ENCODE measurements around the gene OR4B1.
"Not testable (repeated sequence)": the region's sequence is repeated elsewhere in the genome, so short reads cannot be mapped to it uniquely, and the experiment has no call there.

OR4B1 gene, protein sequence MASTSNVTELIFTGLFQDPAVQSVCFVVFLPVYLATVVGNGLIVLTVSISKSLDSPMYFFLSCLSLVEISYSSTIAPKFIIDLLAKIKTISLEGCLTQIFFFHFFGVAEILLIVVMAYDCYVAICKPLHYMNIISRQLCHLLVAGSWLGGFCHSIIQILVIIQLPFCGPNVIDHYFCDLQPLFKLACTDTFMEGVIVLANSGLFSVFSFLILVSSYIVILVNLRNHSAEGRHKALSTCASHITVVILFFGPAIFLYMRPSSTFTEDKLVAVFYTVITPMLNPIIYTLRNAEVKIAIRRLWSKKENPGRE

DNA sequence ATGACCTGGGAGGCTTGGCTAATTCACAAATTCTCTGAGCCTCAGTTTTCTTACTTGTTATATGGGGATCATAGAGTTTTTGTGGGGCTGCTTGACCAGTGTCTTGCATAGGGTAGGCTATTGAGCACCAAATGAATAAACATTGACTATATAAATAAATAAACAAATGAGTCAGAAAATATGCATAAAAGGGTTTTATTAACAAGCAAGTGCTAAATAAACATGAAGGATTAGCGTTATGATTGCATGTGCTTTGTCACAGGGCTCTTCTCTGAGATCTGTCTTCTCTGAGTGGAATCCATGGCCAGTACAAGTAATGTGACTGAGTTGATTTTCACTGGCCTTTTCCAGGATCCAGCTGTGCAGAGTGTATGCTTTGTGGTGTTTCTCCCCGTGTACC, at the start of gene OR4B1:
OR4B1 (plus strand) TSS at position 301 of the 400 bp plus-strand sequence; CDS start at position 301, 0 bp downstream.
- DNase-seq (ENCODE audit: extremely low read depth in 1 of 2, low read depth in 1 of 2): no peak

DNA sequence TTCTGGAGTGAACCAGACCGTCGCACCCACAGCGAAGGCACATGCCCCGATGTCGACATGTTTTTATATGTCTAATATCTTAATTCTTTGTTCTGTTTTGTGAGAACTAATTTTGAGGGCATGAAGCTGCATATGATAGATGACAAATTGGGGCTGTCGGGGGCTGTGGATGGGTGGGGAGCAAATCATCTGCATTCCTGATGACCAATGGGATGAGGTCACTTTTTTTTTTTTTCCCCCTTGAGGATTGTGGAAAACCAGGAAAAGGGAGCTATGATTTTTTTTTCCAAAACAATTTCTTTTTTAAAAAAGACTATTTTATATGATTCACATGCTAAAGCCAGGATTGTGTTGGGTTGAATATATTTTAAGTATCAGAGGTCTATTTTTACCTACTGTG, 49.2 kb upstream of the OR4B1 start:
- DNase-seq (ENCODE audit: extremely low read depth in 1 of 2, low read depth in 1 of 2): no peak

DNA sequence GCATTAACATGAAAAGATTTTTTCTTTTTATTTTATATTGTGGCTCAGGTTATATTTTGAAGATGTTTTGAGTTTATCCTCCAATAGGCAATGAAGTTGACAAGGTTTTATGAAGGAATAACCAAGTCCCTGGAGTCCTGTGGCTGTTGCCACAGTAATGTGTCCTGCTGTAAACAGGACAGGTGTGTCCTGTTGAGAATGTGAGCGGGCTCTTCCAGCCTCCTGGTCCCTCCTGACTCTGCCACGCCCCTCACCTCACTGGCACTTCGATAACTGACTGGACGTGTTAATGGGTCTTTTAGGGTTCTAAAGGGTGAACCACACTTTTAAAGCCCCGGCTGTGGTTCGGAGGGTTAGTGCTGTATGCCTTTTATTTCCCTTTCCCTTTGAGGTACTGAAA, 47.8 kb upstream of the OR4B1 start:
- no peak for DNase-seq (ENCODE audit: extremely low read depth in 1 of 2, low read depth in 1 of 2)

DNA sequence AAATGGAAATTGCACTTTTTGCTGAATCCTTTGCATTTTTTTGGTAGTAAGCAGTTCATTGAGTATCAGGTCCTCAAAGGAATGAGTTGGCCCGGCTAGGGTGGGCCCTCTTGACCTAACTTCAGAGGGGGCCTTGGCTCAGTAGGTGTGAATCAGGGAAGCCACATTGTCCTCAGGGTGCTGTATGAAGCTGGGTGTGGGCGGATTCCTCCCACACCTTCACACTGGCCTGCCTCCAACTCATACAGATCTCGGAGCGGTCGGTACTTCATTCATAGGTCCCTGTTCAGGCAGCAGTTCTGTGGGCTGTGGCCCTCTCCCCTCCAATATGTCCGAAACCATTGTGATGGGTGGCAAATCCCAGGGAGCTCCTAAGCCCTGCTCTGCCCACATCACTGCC, 47.4 kb upstream of the OR4B1 start:
- no peak for DNase-seq (ENCODE audit: extremely low read depth in 1 of 2, low read depth in 1 of 2)

DNA sequence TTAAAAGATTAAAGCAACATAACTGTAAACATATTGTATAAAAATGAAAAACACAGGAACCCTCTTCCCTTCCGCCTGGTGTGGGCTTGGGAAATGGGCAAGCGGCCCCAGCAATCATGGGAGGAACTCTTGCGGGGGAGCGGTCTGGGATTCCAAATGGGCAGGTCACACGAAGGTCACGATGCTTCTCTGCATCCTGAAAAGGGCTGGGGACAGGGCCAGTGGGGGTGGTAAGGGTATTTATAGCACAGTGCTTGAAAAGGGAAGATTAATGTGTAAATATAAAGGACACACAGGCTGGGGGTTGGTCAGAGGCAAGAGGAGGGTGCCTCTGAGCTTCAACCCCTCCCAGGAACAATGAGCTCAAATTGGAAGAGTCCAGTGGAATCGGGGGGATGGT, 46.9 kb upstream of the OR4B1 start:
- DNase-seq (ENCODE audit: extremely low read depth in 1 of 2, low read depth in 1 of 2): no peak

DNA sequence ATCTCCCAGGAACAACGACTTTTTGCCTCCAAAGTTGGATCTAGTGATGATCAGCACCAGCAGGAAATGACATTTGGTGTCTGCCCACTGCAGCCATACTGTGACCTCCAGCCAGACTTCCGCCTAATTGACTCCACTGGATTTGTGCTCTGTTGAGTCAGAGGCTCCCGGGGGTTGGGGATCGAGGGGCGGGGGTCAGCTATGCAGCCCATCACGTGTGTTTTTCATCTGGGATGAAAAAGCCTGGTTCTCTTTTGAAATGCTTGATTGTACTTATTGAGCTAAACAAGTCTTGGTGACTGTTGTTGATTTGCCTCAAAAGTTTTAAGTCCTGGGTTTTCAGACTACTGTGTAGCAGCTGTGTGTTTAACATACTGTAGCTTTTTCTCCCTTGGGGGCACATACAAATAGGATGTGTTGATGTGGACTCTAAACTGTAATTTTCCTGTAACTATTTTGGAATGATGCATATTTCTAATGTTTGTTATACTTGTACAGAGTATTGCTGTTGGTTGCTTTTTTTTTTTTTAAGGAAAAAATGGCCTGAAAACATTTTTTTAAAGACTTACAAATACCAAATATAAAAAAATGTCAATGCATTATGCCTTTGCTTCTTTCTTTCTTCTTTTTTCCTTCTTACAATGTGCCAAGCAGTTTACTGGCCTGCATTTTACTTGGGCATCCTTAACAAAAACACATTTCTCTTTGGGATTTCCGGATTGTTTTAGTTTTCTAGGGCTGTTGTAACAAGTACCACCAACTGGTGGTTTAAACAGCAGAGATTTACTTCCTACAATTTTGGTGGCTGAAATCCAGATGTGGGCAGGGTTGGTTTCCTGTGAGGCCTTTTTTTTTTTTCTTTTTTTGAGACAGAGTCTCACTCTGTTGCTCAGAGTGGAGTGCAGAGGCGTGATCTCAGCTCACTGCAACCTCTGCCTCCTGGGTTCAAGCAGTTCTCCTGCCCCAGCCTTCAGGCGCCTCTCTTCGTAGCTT, 46.1 kb upstream of the OR4B1 start:
- no peak for DNase-seq (ENCODE audit: extremely low read depth in 1 of 2, low read depth in 1 of 2)

DNA sequence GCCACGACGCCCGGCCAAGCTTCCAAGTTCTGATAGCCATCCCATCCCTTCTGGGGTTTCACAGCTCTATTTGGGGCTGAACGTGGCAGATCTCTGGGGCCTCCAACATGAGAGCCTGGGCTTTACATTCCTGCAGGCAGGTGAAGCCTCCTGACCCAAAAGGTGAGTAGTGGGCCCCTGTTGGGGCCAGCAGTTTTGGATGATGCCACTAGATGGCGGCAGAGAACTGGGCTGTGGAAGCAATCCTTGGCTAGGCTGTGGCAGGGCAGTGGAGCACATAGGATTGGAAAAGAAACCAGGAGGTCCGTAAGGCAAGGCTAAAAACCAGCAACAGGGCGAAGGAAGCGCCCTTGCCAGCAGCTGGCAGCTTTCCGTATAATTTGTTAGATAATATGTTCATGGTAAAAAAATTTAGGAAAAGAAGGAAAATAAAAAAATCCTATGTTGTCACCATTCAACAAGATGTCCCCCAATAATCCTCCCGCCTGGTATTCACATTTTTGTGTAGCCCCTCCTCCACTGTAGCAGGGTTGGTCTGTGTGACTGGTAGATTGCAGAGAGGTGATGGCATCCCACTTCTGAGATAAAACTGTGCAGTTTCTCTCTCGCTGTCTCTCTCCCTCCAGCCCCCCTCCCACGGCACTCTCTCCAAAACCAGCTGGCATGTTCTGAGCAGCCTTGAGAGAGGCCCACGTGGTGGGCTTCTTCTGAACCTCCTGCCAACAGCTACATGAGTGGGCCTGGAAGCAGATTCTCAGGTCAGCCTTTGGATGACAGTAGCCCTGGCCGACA, 43.6 kb upstream of the OR4B1 start:
- DNase-seq (ENCODE audit: extremely low read depth in 1 of 2, low read depth in 1 of 2): peak in 1 of 2 donors; percentile 41

DNA sequence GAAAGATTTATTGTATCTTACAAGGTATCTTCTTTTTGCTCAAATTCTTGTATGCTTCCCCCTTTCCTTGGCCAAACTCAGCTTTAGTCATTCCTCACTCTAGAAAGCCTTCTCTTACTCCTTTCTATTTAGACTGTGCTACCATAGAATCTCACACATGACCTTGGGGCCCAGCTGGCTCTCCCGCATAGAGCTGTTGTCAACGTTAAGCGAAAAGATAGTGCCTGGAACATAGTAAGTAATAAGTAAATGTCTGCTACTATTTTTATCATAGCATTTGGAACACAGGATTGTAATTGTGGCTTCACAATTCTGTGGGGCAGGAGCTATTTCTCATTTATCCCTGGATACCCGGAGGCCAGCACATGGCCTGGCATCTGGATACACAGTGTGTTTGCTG, 38.9 kb upstream of the OR4B1 start:
- DNase-seq (ENCODE audit: extremely low read depth in 1 of 2, low read depth in 1 of 2): no peak

DNA sequence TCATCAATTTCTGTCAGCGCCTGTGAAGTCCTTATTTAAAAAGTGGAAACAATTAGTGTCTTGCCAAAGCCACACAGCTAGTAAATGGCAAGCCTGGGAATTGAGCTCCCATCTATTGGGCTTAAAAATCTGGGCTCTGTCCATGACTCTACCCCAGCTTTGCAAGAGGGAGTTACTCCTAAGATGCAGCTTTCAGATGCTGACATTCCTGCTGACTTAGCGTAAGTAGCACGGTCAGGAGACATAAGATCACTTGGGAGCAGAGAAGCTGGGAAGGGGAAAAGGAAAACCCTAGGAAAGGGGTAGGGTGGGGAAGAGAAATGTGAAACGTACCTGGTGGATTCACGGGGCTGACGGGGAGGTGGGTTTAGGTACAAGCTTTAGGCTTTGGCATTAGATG, 36.0 kb upstream of the OR4B1 start:
- no peak for DNase-seq (ENCODE audit: extremely low read depth in 1 of 2, low read depth in 1 of 2)

DNA sequence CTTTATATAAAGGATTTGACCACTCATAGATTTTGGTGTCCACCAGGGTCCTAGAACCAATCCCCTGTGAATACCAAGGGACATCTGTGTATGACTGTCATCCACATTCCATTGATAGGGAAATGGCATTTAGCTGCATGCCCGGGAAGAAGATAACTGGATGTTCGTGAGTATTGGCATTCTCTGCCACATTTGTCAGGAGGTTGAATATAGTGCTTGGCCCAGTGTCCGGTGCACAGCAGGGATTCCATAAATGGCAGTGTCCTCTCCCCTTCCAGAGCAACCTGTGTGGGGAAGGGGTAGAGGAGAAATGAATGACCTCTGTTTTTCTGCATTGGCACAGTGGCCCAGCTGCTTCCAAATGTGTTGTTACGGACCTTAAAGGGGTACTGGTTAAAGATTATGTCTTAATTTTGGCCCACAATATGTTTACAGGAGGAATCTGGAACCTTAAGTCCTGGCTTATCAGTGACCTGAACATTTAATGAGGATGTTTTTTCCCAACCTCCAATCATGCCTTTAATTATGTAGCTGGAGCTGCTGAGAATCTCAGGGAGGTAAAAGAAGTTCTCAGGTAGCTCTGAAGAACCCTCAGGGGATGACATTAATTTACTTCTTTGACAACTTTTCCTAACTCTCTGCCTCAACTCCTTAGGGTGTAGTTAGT, 33.6 kb upstream of the OR4B1 start:
- no peak for DNase-seq (ENCODE audit: extremely low read depth in 1 of 2, low read depth in 1 of 2)

DNA sequence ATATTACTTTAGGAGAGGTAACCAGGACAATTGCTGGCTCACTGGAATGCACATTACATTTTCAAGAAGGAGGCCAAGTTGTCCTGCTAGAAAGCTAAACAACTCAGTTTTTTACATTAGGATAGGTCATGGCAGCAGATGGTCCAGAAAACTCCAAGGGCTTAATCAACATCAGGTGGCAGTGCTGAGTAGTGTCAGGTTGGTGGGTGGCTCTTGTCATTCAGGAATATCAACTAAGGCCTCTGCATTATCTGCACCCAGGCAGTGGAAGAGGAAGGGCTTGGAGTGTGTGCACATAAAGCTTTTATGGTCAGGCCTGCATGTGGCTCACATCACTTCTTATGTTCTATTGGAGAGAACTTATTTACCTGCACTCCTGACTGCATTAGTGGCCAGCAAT, 32.2 kb upstream of the OR4B1 start:
- no peak for DNase-seq (ENCODE audit: extremely low read depth in 1 of 2, low read depth in 1 of 2)

DNA sequence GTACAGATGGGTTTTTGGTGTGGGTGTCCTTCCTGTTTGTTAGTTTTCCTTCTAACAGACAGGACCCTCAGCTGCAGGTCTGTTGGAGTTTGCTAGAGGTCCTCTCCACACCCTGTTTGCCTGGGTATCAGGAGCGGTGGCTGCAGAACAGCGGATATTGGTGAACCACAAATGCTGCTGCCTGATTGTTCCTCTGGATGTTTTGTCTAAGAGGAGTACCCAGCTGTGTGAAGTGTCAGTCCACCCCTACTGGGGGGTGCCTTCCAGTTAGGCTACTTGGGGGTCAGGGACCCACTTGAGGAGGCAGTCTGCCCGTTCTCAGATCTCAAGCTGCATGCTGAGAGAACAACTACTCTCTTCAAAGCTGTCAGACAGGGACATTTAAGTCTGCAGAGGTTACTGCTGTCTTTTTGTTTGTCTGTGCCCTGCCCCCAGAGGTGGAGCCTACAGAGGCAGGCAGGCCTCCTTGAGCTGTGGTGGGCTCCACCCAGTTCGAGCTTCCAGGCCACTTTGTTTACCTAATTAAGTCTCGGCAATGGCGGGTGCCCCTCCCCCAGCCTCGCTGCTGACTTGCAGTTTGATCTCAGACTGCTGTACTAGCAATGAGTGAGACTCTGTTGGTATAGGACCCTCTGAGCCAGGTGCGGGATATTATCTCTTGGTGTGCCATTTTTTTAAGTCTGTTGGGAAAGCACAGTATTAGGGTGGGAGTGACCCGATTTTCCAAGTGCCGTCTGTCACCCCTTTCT, 25.5 kb upstream of the OR4B1 start:
- DNase-seq (ENCODE audit: extremely low read depth in 1 of 2, low read depth in 1 of 2): peak in 1 of 2 donors; percentile 7

DNA sequence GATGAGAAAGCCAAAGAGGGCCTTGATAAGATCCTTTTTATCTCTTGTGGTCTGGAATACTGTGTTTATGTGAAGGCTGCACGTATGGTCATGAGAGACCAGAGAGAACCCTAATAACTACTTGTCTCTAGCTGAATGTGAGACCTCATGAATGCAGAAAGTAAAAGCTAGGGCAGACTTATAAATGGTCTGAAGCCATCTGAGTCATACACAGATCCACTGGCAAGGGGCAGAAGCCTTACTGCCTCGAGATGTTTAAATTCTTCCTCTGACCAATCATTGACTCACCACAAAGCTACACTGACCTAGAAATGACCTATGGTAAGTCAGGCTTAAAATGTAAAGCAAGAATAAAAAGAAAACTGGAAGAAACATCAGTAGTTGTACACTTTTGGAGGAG, 22.7 kb upstream of the OR4B1 start:
- no peak for DNase-seq (ENCODE audit: extremely low read depth in 1 of 2, low read depth in 1 of 2)

DNA sequence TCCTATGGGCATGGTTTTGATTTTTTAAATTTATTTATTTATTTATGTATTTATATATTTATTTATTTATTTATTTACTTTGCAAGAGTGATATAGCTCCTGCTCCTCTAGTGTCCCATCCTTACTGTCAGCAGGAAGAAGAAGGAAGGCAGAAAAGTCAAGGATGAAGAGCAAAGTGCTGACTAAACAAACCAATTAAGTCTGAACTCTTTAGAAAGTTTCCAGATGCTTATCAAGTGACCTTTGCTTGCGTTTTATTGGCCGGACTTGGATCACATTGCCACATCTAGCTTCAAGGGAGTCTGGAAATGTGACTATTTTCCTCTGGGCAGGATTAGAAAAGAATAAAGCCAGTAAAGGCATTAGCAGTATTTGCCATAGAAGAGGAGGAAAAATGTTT, 8.7 kb upstream of the OR4B1 start:
- DNase-seq (ENCODE audit: extremely low read depth in 1 of 2, low read depth in 1 of 2): no peak

DNA sequence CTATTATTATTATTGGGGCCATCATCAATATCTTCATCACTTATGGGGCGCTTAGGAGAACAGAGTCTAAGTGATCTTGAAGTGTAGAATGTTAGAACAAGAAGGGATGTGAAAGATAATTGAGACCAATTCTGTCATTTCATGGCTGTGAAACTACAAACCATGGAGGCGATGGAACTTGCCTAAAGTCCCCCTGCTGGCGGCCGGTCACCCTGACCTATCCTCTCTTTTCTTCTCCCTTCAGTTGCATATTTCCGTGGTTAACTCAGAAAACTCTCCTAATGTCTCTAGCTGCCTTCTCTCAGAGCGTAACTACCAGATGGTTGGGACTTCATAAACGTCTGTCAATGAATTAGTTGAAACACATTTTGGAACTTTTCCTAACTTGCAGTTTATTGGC, 6.6 kb upstream of the OR4B1 start:
- no peak for DNase-seq (ENCODE audit: extremely low read depth in 1 of 2, low read depth in 1 of 2)

DNA sequence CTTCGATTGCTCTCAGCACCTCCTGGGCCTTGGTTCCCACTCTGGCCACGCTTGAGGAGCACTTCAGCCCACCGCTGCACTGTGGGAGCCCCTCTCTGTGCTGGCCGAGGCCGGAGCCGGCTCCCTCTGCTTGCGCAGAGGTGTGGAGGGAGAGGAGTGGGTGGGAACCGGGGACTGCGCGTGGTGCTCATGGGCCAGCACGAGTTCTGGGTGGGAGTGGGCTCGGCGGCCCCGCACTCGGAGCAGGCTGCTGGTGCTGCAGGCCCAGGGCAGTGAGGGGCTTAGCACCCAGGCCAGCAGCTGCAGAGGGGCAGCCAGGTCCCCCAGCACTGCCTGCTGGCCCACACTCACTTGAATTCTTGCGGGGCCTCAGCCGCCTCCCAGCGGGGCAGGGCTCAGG, 12.2 kb downstream of the OR4B1 start:
- DNase-seq (ENCODE audit: extremely low read depth in 1 of 2, low read depth in 1 of 2): no peak

DNA sequence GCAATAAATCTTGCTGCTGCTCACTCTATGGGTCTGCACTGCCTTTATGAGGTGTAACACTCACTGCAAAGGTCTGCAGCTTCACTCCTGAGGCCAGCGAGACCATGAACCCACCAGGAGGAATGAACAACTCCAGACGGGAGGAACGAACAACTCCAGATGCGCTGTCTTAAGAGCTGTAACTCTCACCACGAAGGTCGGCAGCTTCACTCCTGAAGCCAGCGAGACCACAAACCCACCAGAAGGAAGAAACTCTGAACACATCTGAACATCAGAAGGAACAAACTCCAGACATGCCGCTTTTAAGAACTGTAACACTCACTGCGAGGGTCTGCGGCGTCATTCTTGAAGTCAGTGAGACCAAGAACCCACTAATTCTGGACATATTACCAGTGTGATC, 13.4 kb downstream of the OR4B1 start:
- DNase-seq (ENCODE audit: extremely low read depth in 1 of 2, low read depth in 1 of 2): not testable (repeated sequence)

DNA sequence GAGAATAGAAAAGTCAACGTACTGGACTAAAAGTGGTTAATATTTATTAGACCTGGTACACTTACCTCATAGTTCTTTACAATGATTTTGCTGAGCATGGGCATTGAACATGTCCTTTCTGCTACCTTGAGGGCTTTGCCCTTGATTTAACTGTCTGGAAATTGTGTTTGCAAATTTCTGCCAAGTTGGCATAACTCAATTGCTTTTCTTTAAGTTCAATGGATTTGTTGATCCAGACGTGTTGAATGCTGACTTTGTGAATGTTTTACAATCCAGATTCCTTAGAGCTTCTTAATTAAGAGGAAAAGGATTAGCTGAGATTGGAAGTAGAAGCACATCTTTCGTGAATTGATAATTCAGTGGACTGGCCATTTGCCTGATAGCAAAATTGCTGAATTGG, 21.1 kb downstream of the OR4B1 start:
- no peak for DNase-seq (ENCODE audit: extremely low read depth in 1 of 2, low read depth in 1 of 2)

DNA sequence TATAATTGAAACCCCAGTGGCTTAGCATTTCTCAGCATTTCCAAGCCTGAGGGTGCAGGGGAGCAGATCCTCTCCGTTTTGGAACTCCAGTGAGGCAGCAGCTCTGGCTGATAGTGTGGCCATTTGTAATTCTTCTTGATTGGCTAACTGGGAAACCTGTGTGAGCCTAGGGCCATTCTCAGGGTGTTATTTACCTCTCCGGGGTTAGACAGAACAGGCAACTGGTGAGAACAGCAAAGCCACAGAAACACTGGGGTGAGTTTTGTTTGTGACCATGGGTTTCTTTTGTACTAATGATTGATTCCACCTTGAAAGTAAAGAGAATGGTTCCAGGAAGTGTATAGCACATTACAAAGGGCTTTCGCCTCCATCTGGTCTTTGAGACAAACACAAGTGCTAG, 25.9 kb downstream of the OR4B1 start:
- no peak for DNase-seq (ENCODE audit: extremely low read depth in 1 of 2, low read depth in 1 of 2)

DNA sequence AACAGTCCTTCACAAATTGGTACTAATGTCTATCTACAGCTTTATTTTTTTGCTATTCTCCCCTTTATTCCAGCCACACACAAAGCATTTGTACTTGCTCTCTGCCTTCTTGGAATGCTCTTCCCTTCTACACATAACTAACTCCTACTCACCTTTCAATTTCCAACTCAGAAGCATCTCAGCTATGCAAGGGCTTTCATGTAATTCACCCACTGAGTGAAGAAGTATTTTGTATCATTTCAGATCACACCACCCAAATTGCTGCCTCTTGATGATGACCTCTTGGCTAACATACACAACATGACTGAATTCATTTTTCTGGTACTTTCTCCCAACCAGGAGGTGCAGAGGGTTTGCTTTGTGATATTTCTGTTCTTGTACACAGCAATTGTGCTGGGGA, 28.2 kb downstream of the OR4B1 start, which contains the start of gene OR4X2:
OR4X2 (plus strand) TSS at position 301 of the 400 bp plus-strand sequence; CDS start at position 301, 0 bp downstream.
- no peak for DNase-seq (ENCODE audit: extremely low read depth in 1 of 2, low read depth in 1 of 2)
